Measurements from ENCODE around the gene GCGR.

The GCGR gene

DNA sequence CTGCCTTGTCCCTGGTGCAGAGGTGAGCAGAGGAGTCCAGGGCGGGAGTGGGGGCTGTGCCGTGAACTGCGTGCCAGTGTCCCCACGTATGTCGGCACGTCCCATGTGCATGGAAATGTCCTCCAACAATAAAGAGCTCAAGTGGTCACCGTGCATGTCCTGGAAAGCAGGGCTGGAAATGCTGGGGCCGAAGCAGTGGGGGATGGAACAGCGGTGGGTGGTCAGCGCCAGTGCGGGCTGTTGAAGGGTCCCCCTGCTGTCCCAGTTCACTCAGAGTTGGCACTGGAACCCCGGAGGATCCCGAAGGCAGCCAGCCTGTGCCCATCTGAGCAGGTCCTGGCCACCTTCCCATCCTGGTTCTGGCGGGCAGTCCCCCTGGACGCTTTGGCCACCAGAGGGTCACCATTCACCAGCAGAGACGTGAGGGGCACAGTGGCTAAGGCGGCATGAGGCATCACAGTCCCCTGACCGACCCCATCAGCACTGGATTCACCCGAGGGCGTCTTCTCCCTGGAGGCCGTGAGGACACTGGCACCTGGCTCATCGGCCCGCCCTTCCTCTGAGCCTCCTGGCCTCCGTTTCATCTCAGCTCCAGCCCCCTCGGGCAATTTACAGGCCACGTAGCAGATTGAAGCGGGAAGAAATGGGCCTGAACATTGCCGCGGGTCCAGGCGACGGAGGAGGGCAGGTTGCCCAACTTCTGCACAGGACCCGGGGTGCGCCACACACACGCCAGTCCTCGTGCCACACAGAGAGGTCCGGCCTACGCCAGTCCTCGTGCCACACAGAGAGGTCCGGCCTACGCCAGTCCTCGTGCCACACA, 10.1 kb downstream of the GCGR start:
- no peak for FAIRE-seq
- no peak for TF ChIP-seq POLR2A (IDR thresholded peaks at IDR 0.05; ENCODE audit: low read depth, low read length)

DNA sequence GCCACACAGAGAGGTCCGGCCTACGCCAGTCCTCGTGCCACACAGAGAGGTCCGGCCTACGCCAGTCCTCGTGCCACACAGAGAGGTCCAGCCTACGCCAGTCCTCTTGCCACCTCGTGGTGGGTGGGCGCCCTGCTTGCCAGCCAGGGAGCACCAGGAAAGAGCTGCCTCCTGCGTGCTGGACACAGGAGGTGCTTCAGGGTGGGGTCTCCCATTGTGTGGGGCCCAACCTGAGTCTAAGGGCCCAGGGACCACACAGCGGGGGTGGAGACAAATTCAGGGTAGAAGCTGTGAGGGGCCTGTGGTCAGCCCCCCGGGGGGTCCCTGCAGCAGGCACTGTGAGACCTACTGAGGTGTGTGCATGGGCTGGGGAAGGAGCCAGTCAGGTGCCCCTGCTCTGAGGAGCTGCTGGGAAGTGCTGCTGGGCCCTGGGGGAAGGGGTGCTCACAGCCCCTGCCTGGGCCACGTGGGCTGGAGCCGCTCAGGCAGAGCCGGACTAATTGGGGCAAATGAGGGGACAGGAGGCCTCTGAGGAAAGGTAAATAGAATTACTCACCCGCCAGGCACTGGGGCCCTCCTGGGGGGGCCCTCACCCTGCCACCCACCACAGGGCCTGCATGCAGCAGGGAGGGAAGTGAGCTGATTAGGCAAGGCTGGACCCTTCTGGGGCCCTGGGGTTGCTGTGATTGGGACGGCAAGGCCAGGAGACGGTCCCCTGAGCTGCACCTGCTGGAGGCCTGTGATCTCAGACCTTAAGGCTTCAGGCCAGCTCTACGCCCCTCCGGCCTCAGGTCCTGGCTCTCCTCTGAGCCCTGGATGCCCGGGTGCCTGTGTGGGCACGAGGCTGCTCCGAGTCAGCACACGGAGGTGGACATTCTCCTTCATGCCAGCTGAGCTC, 11.0 kb downstream of the GCGR start:
- DNase-seq (ENCODE audit: insufficient read length) (no peak), FAIRE-seq (no peak)
- TF ChIP-seq POLR2A (IDR thresholded peaks at IDR 0.05; ENCODE audit: low read depth, low read length) (no peak), POLR2AphosphoS5 (IDR thresholded peaks at IDR 0.05; ENCODE audit: low read depth, low read length) (no peak), TAF1 (IDR thresholded peaks at IDR 0.05; ENCODE audit: borderline replicate concordance, low read depth, low read length) (no peak)

More for the DNA sequence above, 10.1 kb downstream of the GCGR start:
- no peak for DNase-seq (ENCODE audit: insufficient read length)

DNA sequence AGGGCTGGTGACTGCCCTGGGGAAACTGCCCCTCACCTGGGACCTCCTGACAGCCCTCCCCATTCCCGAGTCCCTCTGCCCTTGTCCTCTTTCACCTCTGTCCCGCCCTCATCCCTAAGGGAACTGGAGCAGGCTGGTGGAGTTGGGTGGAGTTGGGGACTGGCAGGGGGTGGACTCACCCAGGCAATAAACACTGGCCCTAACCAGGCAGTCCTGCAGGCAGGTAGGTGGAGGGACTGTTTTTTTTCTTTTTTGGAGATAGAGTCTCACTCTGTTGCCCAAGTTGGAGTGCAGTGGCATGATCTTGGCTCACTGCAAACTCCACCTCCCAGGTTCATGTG, 11.7 kb downstream of the GCGR start:
- no peak for DNase-seq (ENCODE audit: insufficient read length)
- no peak for TF ChIP-seq POLR2A (IDR thresholded peaks at IDR 0.05; ENCODE audit: low read depth, low read length)
- no peak for TF ChIP-seq POLR2AphosphoS5 (IDR thresholded peaks at IDR 0.05; ENCODE audit: low read depth, low read length)
- TF ChIP-seq TAF1 (IDR thresholded peaks at IDR 0.05; ENCODE audit: borderline replicate concordance, low read depth, low read length): no peak
- FAIRE-seq: no peak

DNA sequence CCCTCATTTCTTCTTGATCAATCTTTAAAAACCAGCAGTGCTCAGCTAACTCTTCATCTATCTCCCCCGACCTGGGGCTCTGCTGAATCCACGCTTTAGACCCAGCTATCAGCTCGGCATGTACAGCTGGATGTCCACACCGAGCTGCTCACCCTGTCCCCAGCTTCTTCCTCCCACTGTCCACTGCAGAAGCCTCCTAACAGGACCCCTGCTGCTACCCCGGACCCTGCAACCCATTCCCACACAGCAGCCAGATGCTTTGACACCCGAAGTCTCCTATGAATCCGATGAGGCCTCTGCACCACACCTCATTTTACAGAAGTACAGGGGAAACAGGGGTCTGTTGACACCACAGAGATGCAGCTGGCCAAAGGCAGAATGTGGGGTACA, 13.8 kb downstream of the GCGR start:
- TF ChIP-seq POLR2A (IDR thresholded peaks at IDR 0.05; ENCODE audit: low read depth, low read length) (no peak), POLR2AphosphoS5 (IDR thresholded peaks at IDR 0.05; ENCODE audit: low read depth, low read length) (no peak), TAF1 (IDR thresholded peaks at IDR 0.05; ENCODE audit: borderline replicate concordance, low read depth, low read length) (no peak)
- DNase-seq (ENCODE audit: insufficient read length) (no peak), FAIRE-seq (no peak)

DNA sequence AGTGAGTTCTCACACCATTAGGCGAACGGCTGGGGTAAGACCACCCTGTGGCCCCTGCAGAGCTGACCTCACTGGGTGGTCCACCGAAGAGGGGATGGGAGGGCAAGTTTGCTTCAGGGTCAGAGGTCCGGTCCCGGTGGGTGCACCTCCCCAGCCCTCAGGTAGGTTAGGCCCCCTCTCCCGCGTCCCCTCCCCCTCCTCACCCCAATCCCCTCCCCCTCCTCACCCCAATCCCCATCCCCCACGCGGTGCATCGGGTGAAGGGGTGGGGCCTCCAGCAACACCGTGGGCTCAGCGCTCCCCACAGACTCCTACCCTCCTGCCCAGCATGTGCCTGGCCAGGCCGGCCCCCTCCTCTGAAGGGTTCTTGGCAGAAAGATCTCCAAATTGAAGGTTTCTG, 15.8 kb downstream of the GCGR start:
- TF ChIP-seq POLR2AphosphoS5 (IDR thresholded peaks at IDR 0.05; ENCODE audit: low read depth, low read length): no peak
- no peak for TF ChIP-seq POLR2A (IDR thresholded peaks at IDR 0.05; ENCODE audit: low read depth, low read length)
- no peak for TF ChIP-seq TAF1 (IDR thresholded peaks at IDR 0.05; ENCODE audit: borderline replicate concordance, low read depth, low read length)
- no peak for DNase-seq (ENCODE audit: insufficient read length)
- FAIRE-seq: no peak

DNA sequence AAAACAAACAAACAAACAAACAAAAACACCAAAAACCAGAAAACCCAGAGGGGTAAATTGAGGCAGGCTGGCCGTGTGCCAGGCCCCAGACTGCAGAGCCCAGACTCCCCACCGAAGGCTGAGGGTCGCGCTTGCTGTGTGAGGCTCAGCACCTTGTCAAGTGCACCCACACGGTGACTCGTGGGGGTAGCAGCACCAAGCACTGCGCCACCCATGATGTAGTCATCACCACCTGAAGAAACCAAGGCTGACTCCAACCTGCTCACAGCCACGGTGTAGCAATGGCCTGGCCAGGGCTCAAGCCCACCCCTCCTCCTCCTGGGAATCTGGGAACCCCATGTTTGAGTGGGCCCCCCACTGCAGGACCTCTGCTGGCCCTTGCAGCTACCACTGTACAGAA, 17.2 kb downstream of the GCGR start:
- FAIRE-seq: no peak
- TF ChIP-seq POLR2A (IDR thresholded peaks at IDR 0.05; ENCODE audit: low read depth, low read length) (no peak), POLR2AphosphoS5 (IDR thresholded peaks at IDR 0.05; ENCODE audit: low read depth, low read length) (no peak), TAF1 (IDR thresholded peaks at IDR 0.05; ENCODE audit: borderline replicate concordance, low read depth, low read length) (no peak)
- no peak for DNase-seq (ENCODE audit: insufficient read length)

DNA sequence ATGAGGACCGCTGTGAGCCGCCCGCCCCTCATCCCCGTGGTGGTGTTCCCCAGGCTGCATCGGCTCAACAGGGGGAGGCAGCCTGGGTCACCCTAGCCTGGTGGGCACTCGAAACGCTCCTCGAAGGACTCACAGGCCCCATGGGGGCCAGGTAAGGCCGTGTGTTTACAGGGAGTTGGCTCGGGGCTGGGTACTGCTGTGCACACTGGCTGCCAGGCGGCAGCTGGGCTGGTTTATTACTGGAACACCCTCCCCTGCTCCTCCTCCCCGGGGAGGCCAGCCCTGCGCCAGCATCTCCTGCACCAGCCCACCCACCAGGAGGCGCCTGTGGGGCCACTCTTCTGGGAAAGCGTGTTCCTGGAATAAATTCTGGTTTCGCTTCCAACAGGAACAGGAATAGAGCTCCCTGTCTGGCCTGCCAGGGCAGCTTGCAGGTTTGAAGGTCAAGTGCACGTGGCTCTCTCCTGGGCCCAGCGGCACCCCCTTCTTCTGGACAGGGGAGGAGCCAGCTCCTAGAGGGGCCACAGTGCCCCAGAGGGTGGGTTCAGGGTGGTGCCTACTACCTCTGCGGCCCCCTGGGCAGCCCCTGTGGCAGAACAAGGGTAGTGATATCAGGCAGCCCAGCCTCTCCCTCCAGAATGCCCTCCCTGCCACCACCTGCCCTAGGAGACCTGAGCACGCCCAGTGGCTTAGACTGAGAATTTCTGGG, 17.8 kb downstream of the GCGR start:
- FAIRE-seq: no peak
- no peak for DNase-seq (ENCODE audit: insufficient read length)
- TF ChIP-seq POLR2A (IDR thresholded peaks at IDR 0.05; ENCODE audit: low read depth, low read length): no peak

DNA sequence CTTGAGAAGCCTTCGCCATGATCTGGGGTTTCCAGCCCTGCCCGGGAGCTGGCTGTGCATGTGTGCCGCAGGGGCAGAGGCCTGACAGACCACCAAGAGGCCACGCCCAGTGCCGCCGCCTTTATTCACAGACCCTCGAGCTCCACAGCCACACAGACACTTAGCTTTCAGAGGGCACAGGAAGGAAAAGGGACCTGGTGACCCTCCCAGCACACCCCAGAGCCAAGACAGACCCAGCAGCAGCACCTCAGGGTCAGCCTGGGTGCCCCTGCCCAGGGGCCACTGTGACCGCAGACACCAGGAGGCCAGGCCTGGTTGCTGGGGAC, 18.3 kb downstream of the GCGR start:
- no peak for DNase-seq (ENCODE audit: insufficient read length)
- FAIRE-seq: no peak
- no peak for TF ChIP-seq TAF1 (IDR thresholded peaks at IDR 0.05; ENCODE audit: borderline replicate concordance, low read depth, low read length)
- TF ChIP-seq POLR2AphosphoS5 (IDR thresholded peaks at IDR 0.05; ENCODE audit: low read depth, low read length): no peak
- TF ChIP-seq POLR2A (IDR thresholded peaks at IDR 0.05; ENCODE audit: low read depth, low read length): no peak

DNA sequence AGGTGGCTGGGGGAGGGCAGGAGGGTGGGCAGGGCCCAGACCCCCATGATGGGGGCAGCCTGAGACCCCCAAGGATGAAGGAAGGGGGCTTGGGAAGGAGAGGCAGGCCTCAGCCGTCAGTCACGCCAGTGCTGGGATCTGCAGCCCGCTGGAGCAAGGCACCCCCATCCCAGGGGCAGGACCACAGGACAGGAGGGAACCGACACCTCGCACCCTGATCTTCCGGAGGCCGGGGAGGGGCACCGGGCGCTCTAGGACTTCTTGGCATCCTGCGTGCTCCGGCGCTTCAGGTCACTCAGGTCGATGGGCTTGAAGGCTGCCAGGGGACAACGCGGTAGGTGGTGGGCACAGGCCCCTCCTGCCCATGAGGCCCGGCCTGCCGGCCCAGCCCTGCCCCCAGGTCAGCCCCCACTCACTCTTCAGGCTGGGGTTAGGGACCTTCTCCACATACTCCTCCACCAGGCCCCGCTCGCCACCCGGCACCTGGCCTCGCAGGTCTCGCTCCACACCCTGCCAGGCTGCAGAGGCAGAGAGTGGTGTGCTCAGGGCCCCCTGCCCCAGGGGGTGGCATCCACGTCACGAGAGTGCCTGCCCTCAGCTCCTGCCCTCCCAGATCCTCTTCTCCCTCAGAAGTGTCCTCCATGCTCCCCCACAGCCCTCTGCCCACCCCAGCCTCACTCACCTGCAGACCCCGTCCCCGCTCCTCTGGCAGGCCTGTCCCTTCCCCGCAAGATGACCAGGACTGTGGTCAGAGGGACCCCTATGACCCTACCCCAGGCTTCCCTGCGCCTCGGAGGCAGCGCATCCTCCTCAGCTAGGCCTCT, 19.3 kb downstream of the GCGR start:
- TF ChIP-seq TAF1 (IDR thresholded peaks at IDR 0.05; ENCODE audit: borderline replicate concordance, low read depth, low read length) (no peak), POLR2AphosphoS5 (IDR thresholded peaks at IDR 0.05; ENCODE audit: low read depth, low read length) (no peak), POLR2A (IDR thresholded peaks at IDR 0.05; ENCODE audit: low read depth, low read length) (no peak)
- DNase-seq (ENCODE audit: insufficient read length): no peak
- FAIRE-seq: no peak

DNA sequence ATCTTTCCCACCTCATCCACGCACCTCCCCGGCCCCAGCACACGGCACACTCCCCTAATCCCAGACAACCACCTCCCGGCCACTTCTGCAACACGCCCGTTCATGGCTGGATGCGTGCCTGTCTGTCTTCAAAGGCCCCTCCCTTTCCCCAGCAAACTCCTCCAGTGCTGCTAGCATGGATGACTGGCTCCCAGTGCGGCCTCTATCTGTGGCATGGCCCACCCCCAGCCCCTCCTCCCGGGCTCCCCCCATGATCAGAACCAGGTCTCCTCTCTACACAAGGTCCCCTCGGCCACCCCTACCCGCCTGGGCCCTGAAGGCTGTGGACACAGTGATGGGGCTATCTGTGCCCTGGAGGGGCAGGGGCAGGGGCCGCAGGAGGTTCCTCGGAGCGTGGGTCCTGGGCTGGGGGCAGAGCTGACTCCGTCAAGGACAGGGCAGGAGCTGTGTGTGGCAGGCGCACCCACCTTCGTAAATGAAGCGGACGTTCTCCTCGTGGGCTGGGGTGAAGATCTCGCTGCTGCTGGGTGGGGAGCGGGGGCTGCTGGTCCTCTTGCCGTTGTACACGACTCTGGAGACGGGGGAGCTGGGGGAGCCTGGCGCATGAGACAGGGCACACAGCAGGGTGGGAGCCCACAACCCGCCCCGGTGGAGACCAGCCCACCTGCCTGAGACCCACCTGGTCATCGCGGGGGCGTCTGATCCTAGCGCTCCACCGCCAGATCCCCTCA, 20.0 kb downstream of the GCGR start:
- DNase-seq (ENCODE audit: insufficient read length) (no peak), FAIRE-seq (no peak)
- no peak for TF ChIP-seq TAF1 (IDR thresholded peaks at IDR 0.05; ENCODE audit: borderline replicate concordance, low read depth, low read length)
- no peak for TF ChIP-seq POLR2A (IDR thresholded peaks at IDR 0.05; ENCODE audit: low read depth, low read length)
- no peak for TF ChIP-seq POLR2AphosphoS5 (IDR thresholded peaks at IDR 0.05; ENCODE audit: low read depth, low read length)

All from GM12892 (cell line).